Prostate gland (tissue), 2 donors: ENCODE results near the gene KRTAP3-2. TPM values are rescaled to one million over a fixed set of nuclear protein-coding genes. Genes with fewer than 3 reads are reported as not detected.
"Not testable (repeated sequence)": the region's sequence is repeated elsewhere in the genome, so short reads cannot be mapped to it uniquely, and the experiment has no call there.

Experiments used
- DNase-seq: peaks from one replicate; pipeline ENCODE4 v3.0.0-alpha.2; 2019; ENCODE audit warnings: low spot score
- H3K27ac ChIP-seq, 2 donors: fragments of 200-600 bp; sonication (generic); 2 replicates each; pipeline ENCODE4 v1.5.1; 2017 to 2019
- H3K27me3 ChIP-seq: fragments of 200-600 bp; sonication (generic); replicated peaks from 2 replicates; pipeline ENCODE4 v1.5.1; 2019; ENCODE audit not compliant: insufficient read depth
- H3K36me3 ChIP-seq, 2 donors: fragments of 200-600 bp; sonication (generic); 1 replicate in 1 of 2; 2 replicates in 1 of 2; pipeline versions ENCODE4 v1.5.1 to v1.8.1; 2017 to 2019
- H3K4me1 ChIP-seq: fragments of 200-600 bp; sonication (generic); replicated peaks from 2 replicates; pipeline ENCODE4 v1.5.1; 2019
- H3K4me3 ChIP-seq, 2 donors: fragments of 200-600 bp; sonication (generic); 2 replicates each; pipeline ENCODE4 v1.5.1; 2017 to 2019
- H3K9me3 ChIP-seq: fragments of 200-600 bp; sonication (generic); 2 replicates; pipeline ENCODE4 v1.5.1; 2017
- POLR2A ChIP-seq: fragments of 450-650 bp; IDR thresholded peaks from one replicate; pipeline ENCODE4 v1.6.1; 2016; ENCODE audit warnings: antibody characterized with exemption, mild to moderate bottlenecking
- POLR2AphosphoS5 ChIP-seq: sonication (generic); formaldehyde crosslinking; IDR thresholded peaks from one replicate; pipeline ENCODE4 v1.6.1; 2017; ENCODE audit warnings: antibody characterized with exemption
- WGBS: methylation state at CpG from one replicate; pipeline ENCODE4 v1.1.5; 2018; 5-methylcytosine and 5-hydroxymethylcytosine counted together
- intact Hi-C: fragments of 100-400 bp; cut with DNase I; formaldehyde crosslinking; loops from one replicate; pipeline ENCODE4 v1.14.2; 2022
- total RNA-seq, 2 donors: library from RNA; depleted of rRNA; stranded (reverse); fragments of >200 nt; gene quantifications; one replicate each; pipeline ENCODE4 v1.1.0, GENCODE V29; 2016
- TF ChIP-seq, protein P1 (sequence below), 4 experiments: fragments of 200-600 bp in 2 of 4; fragments of 450-650 bp in 2 of 4; sonication (generic) in 2 of 4; IDR thresholded peaks; 1 replicate in 3 of 4; 2 replicates in 1 of 4; pipeline ENCODE4 v1.5.1; 2016 to 2019; ENCODE audit warnings: antibody characterized with exemption in 4 of 4, mild to moderate bottlenecking in 2 of 4, moderate library complexity in 2 of 4

Gene KRTAP3-2
- total RNA-seq, 2 donors from 2014 or later, result not detected

- WGBS, result 89% methylated on average over 2 of the region's 2 CpGs
- Histone ChIP-seq H3K4me1 (no peaks in the 10 kb centered on the region), H3K4me3 (no peak overlapping the region), H3K9me3 (no peaks in the 10 kb centered on the region), H3K36me3 (no peaks in the 10 kb centered on the region), H3K27ac (no peak overlapping the region), H3K27me3 (no peaks in the 10 kb centered on the region)
- intact Hi-C loops, result no loop called here
- no peak for DNase-seq
- TF ChIP-seq, protein P1, sequence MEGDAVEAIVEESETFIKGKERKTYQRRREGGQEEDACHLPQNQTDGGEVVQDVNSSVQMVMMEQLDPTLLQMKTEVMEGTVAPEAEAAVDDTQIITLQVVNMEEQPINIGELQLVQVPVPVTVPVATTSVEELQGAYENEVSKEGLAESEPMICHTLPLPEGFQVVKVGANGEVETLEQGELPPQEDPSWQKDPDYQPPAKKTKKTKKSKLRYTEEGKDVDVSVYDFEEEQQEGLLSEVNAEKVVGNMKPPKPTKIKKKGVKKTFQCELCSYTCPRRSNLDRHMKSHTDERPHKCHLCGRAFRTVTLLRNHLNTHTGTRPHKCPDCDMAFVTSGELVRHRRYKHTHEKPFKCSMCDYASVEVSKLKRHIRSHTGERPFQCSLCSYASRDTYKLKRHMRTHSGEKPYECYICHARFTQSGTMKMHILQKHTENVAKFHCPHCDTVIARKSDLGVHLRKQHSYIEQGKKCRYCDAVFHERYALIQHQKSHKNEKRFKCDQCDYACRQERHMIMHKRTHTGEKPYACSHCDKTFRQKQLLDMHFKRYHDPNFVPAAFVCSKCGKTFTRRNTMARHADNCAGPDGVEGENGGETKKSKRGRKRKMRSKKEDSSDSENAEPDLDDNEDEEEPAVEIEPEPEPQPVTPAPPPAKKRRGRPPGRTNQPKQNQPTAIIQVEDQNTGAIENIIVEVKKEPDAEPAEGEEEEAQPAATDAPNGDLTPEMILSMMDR (IDR thresholded peaks at IDR 0.05), result no peak
- TF ChIP-seq POLR2A, result no peak
- TF ChIP-seq POLR2AphosphoS5, result no peak
Measured at GRCh38 chr17:41037853-41038350, 38.2 kb upstream of the KRTAP3-2 start.

DNA sequence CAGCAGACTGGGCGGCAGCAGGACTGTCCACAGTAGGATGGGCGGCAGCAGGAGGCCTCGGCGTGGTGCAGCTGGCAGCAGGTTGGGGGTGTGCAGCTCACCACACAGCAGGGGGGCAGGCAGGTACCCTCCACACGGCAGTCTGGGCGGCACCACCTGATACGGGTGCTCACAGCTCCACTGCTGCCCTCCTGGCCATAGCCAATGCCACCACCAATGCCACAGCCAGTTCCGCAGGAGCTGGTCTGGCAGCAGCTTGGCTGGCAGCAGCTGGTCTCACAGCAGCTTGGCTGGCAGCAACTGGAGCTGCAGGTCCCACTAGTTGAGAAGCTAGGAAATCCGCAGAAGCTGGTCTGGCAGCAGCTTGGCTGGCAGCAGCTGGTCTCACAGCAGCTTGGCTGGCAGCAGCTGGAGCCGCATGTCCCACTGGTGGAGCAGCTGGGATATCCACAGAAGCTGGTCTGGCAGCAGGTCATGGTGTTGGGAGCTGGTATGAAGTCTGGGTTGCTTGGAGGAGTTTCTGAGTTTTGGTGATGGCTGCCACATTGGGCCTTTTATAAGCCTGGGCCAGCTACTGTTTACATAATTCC, 34.7 kb upstream of the KRTAP3-2 start, which contains the start of gene KRTAP1-3:
TSS of gene KRTAP1-3 (minus strand) at position 529 of the 590 bp plus-strand sequence. CDS start at position 476, 53 bp downstream.
- 69% methylated on average over 10 of the region's 10 CpGs for WGBS

DNA sequence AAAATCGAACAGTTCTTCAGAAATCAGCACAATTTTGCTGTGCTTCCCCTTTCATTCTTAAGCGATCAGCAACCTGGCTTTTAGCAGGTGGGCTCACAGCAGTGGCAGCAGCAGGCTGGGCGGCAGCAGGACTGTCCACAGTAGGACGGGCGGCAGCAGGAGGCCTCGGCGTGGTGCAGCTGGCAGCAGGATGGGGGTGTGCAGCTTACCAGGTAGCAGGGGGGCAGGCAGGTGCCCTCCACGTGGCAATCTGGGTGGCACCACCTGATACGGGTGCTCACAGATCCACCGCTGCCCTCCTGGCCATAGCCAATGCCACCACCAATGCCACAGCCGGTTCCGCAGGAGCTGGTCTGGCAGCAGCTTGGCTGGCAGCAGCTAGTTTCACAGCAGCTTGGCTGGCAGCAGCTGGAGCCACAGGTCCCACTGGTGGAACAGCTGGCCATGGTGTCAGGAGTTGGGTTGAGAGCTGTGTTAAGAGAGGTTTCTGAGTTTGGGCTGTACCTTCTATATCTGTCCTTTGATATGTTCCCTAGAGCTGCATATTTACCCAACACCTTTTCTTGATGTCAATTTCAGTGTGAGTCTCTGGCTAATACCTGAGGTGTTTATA, 30.0 kb upstream of the KRTAP3-2 start, which contains the start of gene KRTAP1-4:
TSS of gene KRTAP1-4 (minus strand) at position 563 of the 613 bp plus-strand sequence. CDS start at position 446, 117 bp downstream.
- WGBS, result 83% methylated on average over 12 of the region's 12 CpGs
- no peaks in the 10 kb centered on the region for H3K9me3 ChIP-seq
- TF ChIP-seq POLR2A (no peak), POLR2AphosphoS5 (no peak)
- TF ChIP-seq, protein P1 (IDR thresholded peaks at IDR 0.05), result no peak
- H3K4me3 ChIP-seq, result no peak within 1 kb of the TSS
- no peak within 1 kb of the TSS for H3K27ac ChIP-seq
- H3K36me3 ChIP-seq, result no peaks in the 10 kb centered on the region
- DNase-seq, result no peak
- no peaks in the 10 kb centered on the region for H3K27me3 ChIP-seq
- intact Hi-C loops, result no loop called here
- H3K4me1 ChIP-seq, result no peaks in the 10 kb centered on the region

More for the DNA sequence above, 34.7 kb upstream of the KRTAP3-2 start, which contains the start of gene KRTAP1-3:
- intact Hi-C loops, H3K27me3 ChIP-seq, H3K4me1 ChIP-seq, H3K9me3 ChIP-seq, H3K4me3 ChIP-seq, H3K36me3 ChIP-seq, DNase-seq, H3K27ac ChIP-seq: not testable (repeated sequence)

- 58% methylated on average over 9 of the region's 9 CpGs for WGBS
- Histone ChIP-seq H3K9me3 (no peaks in the 10 kb centered on the region), H3K36me3 (no peaks in the 10 kb centered on the region), H3K27ac (no peak within 1 kb of the TSS), H3K4me3 (no peak within 1 kb of the TSS), H3K4me1 (no peaks in the 10 kb centered on the region), H3K27me3 (no peaks in the 10 kb centered on the region)
- intact Hi-C loops, result no loop called here
- DNase-seq, result no peak
- TF ChIP-seq POLR2A, result no peak
- TF ChIP-seq, protein P1 (IDR thresholded peaks at IDR 0.05), result no peak
- TF ChIP-seq POLR2AphosphoS5, result no peak
Measured at GRCh38 chr17:41026715-41027471, 27.2 kb upstream of the KRTAP3-2 start, which contains the start of gene KRTAP1-5. Gene KRTAP1-5 (minus strand): TSS chr17:41027208. CDS start chr17:41027155, 53 bp downstream.

- Histone ChIP-seq H3K9me3 (no peaks in the 10 kb centered on the region), H3K36me3 (no peaks in the 10 kb centered on the region), H3K27ac (no peak overlapping the region), H3K4me1 (no peaks in the 10 kb centered on the region), H3K27me3 (no peaks in the 10 kb centered on the region), H3K4me3 (no peak overlapping the region)
- WGBS, result 81% methylated on average over 3 of the region's 3 CpGs
- intact Hi-C loops, result no loop called here
- no peak for DNase-seq
- TF ChIP-seq, protein P1 (IDR thresholded peaks at IDR 0.05), result no peak
- TF ChIP-seq POLR2A (no peak), POLR2AphosphoS5 (no peak)
Measured at GRCh38 chr17:41024697-41025096, 25.0 kb upstream of the KRTAP3-2 start.
